C4-2B (cell line): ENCODE data around the gene ARL6IP4.
"Not testable (repeated sequence)": the region's sequence is repeated elsewhere in the genome, so short reads cannot be mapped to it uniquely, and the experiment has no call there.

ENCODE experiments used
- H3K27ac ChIP-seq: fragments of 450-650 bp; 2 replicates; pipeline ENCODE4 v1.5.1; 2017
- CTCF ChIP-seq: fragments of 450-650 bp; conservative IDR thresholded peaks from 2 replicates; pipeline ENCODE4 v1.5.1; 2017; ENCODE audit warnings: mild to moderate bottlenecking
- ZFX ChIP-seq: fragments of 450-650 bp; IDR thresholded peaks from 2 replicates; pipeline ENCODE4 v1.6.1; 2017

Gene ARL6IP4

DNA sequence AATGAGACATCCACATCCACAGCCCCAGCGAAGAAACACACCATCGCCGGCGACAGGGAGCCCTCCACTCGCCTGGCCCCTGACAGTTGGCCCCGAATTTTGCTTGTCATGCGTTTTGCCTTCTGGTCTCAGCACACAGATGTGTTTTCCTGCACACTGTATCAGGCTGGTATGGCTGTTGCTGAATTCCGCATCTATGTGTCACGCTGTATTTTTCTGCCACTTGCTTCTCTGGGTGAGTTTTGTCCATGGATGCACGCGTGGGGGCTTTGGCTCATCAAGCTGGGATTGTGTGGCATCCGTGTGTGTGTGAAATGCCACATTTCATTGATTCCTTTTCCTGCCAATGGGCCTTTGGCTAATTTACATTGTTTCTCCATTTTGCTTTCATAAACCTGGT is 26.5 kb downstream of the ARL6IP4 start:
- TF ChIP-seq CTCF (no peak), ZFX (no peak)
- no peak overlapping the region for H3K27ac ChIP-seq

- no peak for TF ChIP-seq ZFX
- no peak for TF ChIP-seq CTCF
- H3K27ac ChIP-seq, result no peak overlapping the region
Measured at GRCh38 chr12:123010110-123010509, 29.6 kb downstream of the ARL6IP4 start.

- no peak overlapping the region for H3K27ac ChIP-seq
- no peak for TF ChIP-seq ZFX
- no peak for TF ChIP-seq CTCF
Measured at GRCh38 chr12:123010681-123011080, 30.2 kb downstream of the ARL6IP4 start.

DNA sequence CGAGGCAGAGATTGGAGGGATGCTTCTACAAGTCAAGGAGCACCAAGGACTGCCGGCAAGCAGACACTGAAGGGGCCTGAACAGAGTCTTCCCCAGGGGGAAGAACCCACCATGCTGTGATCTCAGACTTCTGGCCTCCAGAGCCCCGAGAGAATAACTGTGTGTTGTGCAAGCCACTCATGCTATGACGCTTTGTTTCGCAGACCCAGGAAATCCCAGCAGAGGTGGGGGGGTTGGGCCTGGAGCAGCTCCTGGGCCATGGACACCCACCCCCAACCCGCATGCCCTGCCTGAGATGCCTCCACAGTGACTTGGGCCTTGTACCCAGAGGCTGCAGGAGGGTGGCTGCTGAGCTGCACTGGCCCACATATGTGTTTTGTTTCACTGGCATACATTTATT is 31.2 kb downstream of the ARL6IP4 start:
- H3K27ac ChIP-seq, result no peak overlapping the region
- no peak for TF ChIP-seq ZFX
- no peak for TF ChIP-seq CTCF

GRCh38 chr12:123013185-123014095 is 33.0 kb downstream of the ARL6IP4 start:
- H3K27ac ChIP-seq, result no peak overlapping the region

GRCh38 chr12:123014473-123014872 is 34.0 kb downstream of the ARL6IP4 start:
- H3K27ac ChIP-seq, result not testable (repeated sequence)

More at GRCh38 chr12:123013185-123014095, 33.0 kb downstream of the ARL6IP4 start:
- TF ChIP-seq ZFX (no peak), CTCF (no peak)

GRCh38 chr12:123017753-123018152 is 37.3 kb downstream of the ARL6IP4 start:
- TF ChIP-seq CTCF (no peak), ZFX (no peak)
- H3K27ac ChIP-seq, result no peak overlapping the region

DNA sequence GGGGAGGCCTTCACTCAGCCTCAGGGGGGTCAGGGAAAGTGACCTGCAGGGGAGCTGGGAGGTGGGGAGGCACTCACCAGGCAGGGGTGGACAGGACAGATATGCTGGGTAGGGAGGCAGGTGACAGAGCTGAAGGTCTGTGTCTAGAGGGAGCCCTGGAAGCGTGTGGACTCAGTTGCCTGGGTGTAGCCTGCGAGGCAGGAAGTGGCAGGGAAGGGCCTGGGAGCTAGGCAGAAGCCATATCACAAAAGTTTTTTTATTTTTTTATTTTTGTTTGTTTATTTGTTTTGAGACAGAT is 39.3 kb downstream of the ARL6IP4 start:
- TF ChIP-seq CTCF (no peak), ZFX (no peak)

More for the DNA sequence above, 39.3 kb downstream of the ARL6IP4 start:
- H3K27ac ChIP-seq, result no peak overlapping the region
